Measurements from ENCODE around the gene ZNF593.

Gene ZNF593

DNA sequence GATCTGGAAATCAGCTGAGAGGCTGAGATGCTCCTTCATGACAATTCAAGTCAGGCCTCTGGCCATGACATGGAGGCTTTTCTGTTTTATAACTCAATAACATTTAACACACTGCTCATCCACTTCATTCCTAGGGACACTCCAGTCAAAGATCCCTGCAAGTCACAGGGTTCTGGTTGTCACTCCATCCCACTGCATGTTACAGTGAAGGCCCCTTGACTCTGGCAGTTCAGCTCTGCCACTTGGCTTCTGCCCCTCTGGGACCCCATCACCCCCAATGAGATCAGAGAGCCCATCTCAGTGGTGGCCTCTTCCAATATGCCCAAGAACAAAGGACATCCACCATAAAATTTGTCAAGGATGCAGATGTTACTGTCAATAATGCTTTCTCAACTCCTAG, 20.8 kb upstream of the ZNF593 start:
- no peak for DNase-seq (ENCODE audit: low read depth)
- H3K4me3 ChIP-seq (ENCODE audit: low read depth, low read length), result no peak overlapping the region
- TF ChIP-seq, protein P1, sequence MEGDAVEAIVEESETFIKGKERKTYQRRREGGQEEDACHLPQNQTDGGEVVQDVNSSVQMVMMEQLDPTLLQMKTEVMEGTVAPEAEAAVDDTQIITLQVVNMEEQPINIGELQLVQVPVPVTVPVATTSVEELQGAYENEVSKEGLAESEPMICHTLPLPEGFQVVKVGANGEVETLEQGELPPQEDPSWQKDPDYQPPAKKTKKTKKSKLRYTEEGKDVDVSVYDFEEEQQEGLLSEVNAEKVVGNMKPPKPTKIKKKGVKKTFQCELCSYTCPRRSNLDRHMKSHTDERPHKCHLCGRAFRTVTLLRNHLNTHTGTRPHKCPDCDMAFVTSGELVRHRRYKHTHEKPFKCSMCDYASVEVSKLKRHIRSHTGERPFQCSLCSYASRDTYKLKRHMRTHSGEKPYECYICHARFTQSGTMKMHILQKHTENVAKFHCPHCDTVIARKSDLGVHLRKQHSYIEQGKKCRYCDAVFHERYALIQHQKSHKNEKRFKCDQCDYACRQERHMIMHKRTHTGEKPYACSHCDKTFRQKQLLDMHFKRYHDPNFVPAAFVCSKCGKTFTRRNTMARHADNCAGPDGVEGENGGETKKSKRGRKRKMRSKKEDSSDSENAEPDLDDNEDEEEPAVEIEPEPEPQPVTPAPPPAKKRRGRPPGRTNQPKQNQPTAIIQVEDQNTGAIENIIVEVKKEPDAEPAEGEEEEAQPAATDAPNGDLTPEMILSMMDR (IDR thresholded peaks at IDR 0.05; ENCODE audit: insufficient read depth, low read depth, low read length, missing control alignments), result no peak

DNA sequence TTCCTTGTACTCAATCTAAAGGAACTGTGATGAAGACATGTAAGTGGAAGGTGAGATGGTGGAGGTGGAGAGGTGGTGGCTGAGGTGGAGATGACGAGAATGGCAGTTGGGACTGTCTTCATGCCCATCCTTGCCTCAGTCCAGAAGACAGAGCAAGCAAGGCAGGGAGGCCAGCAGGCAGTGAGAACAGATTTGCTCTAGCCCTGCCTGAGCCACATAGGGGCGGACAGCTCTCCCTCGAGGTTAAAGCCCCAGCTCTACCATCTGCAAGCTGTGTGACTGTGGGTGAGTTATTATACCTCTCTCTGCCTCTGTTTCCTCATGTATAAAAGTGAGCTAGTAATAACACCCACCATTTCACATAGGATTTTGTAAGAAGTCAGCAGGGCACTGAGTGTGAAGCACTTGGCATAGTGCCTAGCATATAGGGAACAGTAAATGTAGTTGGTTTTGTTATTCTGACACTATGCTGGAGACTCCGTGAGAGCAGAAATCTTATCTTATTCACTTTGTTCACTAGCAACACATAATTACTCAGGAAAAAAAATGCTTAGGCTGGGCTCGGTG, 15.7 kb upstream of the ZNF593 start:
- DNase-seq (ENCODE audit: low read depth), result no peak
- no peak overlapping the region for H3K4me3 ChIP-seq (ENCODE audit: low read depth, low read length)
- TF ChIP-seq, protein P1 (IDR thresholded peaks at IDR 0.05; ENCODE audit: insufficient read depth, low read depth, low read length, missing control alignments), result no peak

GRCh38 chr1:26154750-26155149, 15.0 kb upstream of the ZNF593 start:
- DNase-seq (ENCODE audit: low read depth), result no peak
- TF ChIP-seq, protein P1 (IDR thresholded peaks at IDR 0.05; ENCODE audit: insufficient read depth, low read depth, low read length, missing control alignments), result no peak
- H3K4me3 ChIP-seq (ENCODE audit: low read depth, low read length), result no peak overlapping the region

GRCh38 chr1:26155370-26156284, 14.1 kb upstream of the ZNF593 start:
- no peak for DNase-seq (ENCODE audit: low read depth)
- TF ChIP-seq, protein P1 (IDR thresholded peaks at IDR 0.05; ENCODE audit: insufficient read depth, low read depth, low read length, missing control alignments), result no peak
- no peak overlapping the region for H3K4me3 ChIP-seq (ENCODE audit: low read depth, low read length)

GRCh38 chr1:26156285-26157038, 13.2 kb upstream of the ZNF593 start:
- TF ChIP-seq, protein P1 (IDR thresholded peaks at IDR 0.05; ENCODE audit: insufficient read depth, low read depth, low read length, missing control alignments), result no peak
- H3K4me3 ChIP-seq (ENCODE audit: low read depth, low read length), result no peak overlapping the region
- no peak for DNase-seq (ENCODE audit: low read depth)

GRCh38 chr1:26158271-26158907, 11.3 kb upstream of the ZNF593 start:
- TF ChIP-seq, protein P1 (IDR thresholded peaks at IDR 0.05; ENCODE audit: insufficient read depth, low read depth, low read length, missing control alignments), result no peak
- no peak overlapping the region for H3K4me3 ChIP-seq (ENCODE audit: low read depth, low read length)
- no peak for DNase-seq (ENCODE audit: low read depth)
